Measurements from ENCODE around the gene CKB. TPM values are rescaled to one million over a fixed set of nuclear protein-coding genes. Genes with fewer than 3 reads are reported as not detected.

The CKB gene
- total RNA-seq, 1 donor from 2014 or later = 178 TPM

GRCh38 chr14:103502877-103503276 lies 19.8 kb downstream of the CKB start:
- Histone ChIP-seq H4K20me1 (ENCODE audit: insufficient read depth, low read length) (peaks cover 53% of the 10 kb centered on the region), H3K4me1 (ENCODE audit: insufficient read depth, low read length) (no peaks in the 10 kb centered on the region), H3K27me3 (ENCODE audit: insufficient read depth, low read length) (no peaks in the 10 kb centered on the region), H3K27ac (ENCODE audit: low read depth, low read length) (no peak overlapping the region), H3K9me3 (ENCODE audit: insufficient read depth, low read depth, low read length) (no peaks in the 10 kb centered on the region), H2AFZ (ENCODE audit: low read depth, low read length) (no peak overlapping the region), H3K4me2 (ENCODE audit: low read length) (no peak overlapping the region), H3K79me2 (ENCODE audit: insufficient read depth, low read length) (peaks cover 23% of the 10 kb centered on the region), H3K9ac (ENCODE audit: low read length) (no peak overlapping the region), H3K4me3 (ENCODE audit: insufficient read depth, low read depth, low read length) (no peak overlapping the region), H3K36me3 (ENCODE audit: insufficient read depth, low read length) (peaks cover 53% of the 10 kb centered on the region)
- Mint-ChIP-seq H3K4me1 (ENCODE audit: low read depth, unreplicated experiment) (peaks cover 3% of the 10 kb centered on the region), H3K36me3 (ENCODE audit: low read depth, unreplicated experiment) (peaks cover 29% of the 10 kb centered on the region), H3K4me3 (ENCODE audit: unreplicated experiment) (no peak overlapping the region), H3K9me3 (ENCODE audit: unreplicated experiment) (no peaks in the 10 kb centered on the region), H3K27ac (ENCODE audit: unreplicated experiment) (no peak overlapping the region), H3K27me3 (ENCODE audit: low read depth, unreplicated experiment) (no peaks in the 10 kb centered on the region)
- TF ChIP-seq, protein P1, sequence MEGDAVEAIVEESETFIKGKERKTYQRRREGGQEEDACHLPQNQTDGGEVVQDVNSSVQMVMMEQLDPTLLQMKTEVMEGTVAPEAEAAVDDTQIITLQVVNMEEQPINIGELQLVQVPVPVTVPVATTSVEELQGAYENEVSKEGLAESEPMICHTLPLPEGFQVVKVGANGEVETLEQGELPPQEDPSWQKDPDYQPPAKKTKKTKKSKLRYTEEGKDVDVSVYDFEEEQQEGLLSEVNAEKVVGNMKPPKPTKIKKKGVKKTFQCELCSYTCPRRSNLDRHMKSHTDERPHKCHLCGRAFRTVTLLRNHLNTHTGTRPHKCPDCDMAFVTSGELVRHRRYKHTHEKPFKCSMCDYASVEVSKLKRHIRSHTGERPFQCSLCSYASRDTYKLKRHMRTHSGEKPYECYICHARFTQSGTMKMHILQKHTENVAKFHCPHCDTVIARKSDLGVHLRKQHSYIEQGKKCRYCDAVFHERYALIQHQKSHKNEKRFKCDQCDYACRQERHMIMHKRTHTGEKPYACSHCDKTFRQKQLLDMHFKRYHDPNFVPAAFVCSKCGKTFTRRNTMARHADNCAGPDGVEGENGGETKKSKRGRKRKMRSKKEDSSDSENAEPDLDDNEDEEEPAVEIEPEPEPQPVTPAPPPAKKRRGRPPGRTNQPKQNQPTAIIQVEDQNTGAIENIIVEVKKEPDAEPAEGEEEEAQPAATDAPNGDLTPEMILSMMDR (IDR thresholded peaks at IDR 0.05; ENCODE audit: insufficient read depth, low read depth, low read length) = no peak
- TF ChIP-seq EZH2 (IDR thresholded peaks at IDR 0.05; ENCODE audit: insufficient read depth, low read length) = no peak
- no peak for FAIRE-seq
- no peak for DNase-seq (ENCODE audit: low read depth)

GRCh38 chr14:103501921-103502669 lies 20.5 kb downstream of the CKB start:
- H3K36me3 ChIP-seq (ENCODE audit: insufficient read depth, low read length) = peaks cover 50% of the 10 kb centered on the region
- H3K4me2 ChIP-seq (ENCODE audit: low read length) = no peak overlapping the region
- no peaks in the 10 kb centered on the region for H3K27me3 Mint-ChIP-seq (ENCODE audit: low read depth, unreplicated experiment)
- no peak overlapping the region for H3K4me3 Mint-ChIP-seq (ENCODE audit: unreplicated experiment)
- H3K79me2 ChIP-seq (ENCODE audit: insufficient read depth, low read length) = peaks cover 23% of the 10 kb centered on the region
- DNase-seq (ENCODE audit: low read depth) = no peak
- no peak overlapping the region for H2AFZ ChIP-seq (ENCODE audit: low read depth, low read length)
- H3K9ac ChIP-seq (ENCODE audit: low read length) = no peak overlapping the region
- H3K9me3 Mint-ChIP-seq (ENCODE audit: unreplicated experiment) = no peaks in the 10 kb centered on the region
- H3K27ac ChIP-seq (ENCODE audit: low read depth, low read length) = no peak overlapping the region
- peaks cover 57% of the 10 kb centered on the region for H4K20me1 ChIP-seq (ENCODE audit: insufficient read depth, low read length)
- H3K4me3 ChIP-seq (ENCODE audit: insufficient read depth, low read depth, low read length) = no peak overlapping the region
- no peaks in the 10 kb centered on the region for H3K9me3 ChIP-seq (ENCODE audit: insufficient read depth, low read depth, low read length)
- H3K36me3 Mint-ChIP-seq (ENCODE audit: low read depth, unreplicated experiment) = peaks cover 29% of the 10 kb centered on the region
- TF ChIP-seq, protein P1 (IDR thresholded peaks at IDR 0.05; ENCODE audit: insufficient read depth, low read depth, low read length) = no peak
- TF ChIP-seq EZH2 (IDR thresholded peaks at IDR 0.05; ENCODE audit: insufficient read depth, low read length) = no peak
- no peak overlapping the region for H3K27ac Mint-ChIP-seq (ENCODE audit: unreplicated experiment)
- H3K27me3 ChIP-seq (ENCODE audit: insufficient read depth, low read length) = no peaks in the 10 kb centered on the region
- H3K4me1 ChIP-seq (ENCODE audit: insufficient read depth, low read length) = no peaks in the 10 kb centered on the region
- peaks cover 3% of the 10 kb centered on the region for H3K4me1 Mint-ChIP-seq (ENCODE audit: low read depth, unreplicated experiment)
- FAIRE-seq = no peak

All from astrocyte (in vitro differentiated cells and primary cell).